Adipose tissue (tissue), 3 donors: Measurements from ENCODE around the gene BOD1. TPM values are rescaled to one million over a fixed set of nuclear protein-coding genes. Genes with fewer than 3 reads are reported as not detected.
"Not testable (repeated sequence)": the region's sequence is repeated elsewhere in the genome, so short reads cannot be mapped to it uniquely, and the experiment has no call there.

ENCODE experiments used
- H3K27ac ChIP-seq: one replicate; pipeline ENCODE4 v1.5.1; 2013; ENCODE audit warnings: low read depth, low read length
- WGBS, 3 donors: extraction: QIAGEN DNeasy Blood & Tissue Kit; methylation state at CpG; one replicate each; pipeline ENCODE4 v1.1.7; 2013; 5-methylcytosine and 5-hydroxymethylcytosine counted together
- polyA plus RNA-seq, 3 donors: library from polyadenylated mRNA; stranded (reverse); fragments of 200-250 nt; gene quantifications; one replicate each; pipeline ENCODE4 v1.2.3, GENCODE V29; 2013
- donor health status: healthy with polysubstance abuse.
- donor health status: Bipolar disorder and iron deficiency.
- donor health status: healthy.

Gene BOD1
- polyA plus RNA-seq, 3 donors: 31.2 to 45.4 (median 37.5) TPM

DNA sequence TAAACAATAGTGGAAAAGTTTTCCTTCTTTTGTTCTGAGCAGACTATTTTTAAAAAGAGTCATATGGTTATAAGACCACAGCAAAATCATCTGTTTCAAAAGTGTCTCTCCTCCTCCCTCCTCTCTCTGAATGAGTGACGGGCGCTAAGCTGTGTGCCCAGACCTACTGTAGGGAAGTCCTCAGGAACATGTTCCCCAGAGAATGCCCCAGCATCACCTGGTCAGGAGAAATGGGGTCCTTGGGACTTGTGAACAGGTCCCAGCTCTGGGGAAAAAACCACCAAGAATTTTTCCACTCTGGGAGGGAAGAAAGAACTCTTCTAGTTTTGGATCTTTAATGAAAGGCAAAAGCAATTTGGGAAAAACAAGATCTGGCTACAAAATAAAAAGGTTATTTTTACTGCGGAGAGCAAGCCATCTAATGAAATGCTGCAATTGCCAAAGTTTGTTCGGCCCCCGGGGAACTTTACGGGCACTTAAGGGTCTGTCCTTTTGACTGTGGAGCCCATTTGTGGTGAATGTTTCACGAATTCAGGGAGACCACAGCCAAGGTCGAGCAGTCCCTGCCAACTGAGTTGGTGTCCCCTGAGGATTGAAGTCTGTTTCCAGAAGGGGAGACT lies 25.9 kb downstream of the BOD1 start:
- 66 to 74% (median 70%) methylated on average over 8 of the region's 8 CpGs for WGBS, 3 donors
- no peak overlapping the region for H3K27ac ChIP-seq

DNA sequence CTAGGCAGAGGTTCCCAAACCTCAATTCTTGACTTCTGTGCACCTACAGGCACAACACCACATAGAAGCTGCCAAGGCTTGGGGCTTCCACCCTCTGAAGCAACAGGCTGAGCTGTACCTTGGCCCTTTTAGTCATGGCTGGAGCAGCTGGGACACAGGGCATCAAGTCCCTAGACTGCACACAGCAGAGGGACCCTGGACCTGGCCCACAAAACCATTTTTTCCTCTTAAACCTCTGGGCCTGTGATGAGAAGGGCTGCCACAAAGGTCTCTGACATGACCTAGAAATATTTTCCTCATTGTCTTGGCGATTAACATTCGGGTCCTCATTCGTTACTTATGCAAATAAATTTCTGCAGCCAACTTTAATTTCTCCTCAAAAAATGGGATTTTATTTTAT lies 30.3 kb downstream of the BOD1 start:
- H3K27ac ChIP-seq: not testable (repeated sequence)
- 95 to 99% (median 98%) methylated on average over 3 of the region's 3 CpGs for WGBS, 3 donors

DNA sequence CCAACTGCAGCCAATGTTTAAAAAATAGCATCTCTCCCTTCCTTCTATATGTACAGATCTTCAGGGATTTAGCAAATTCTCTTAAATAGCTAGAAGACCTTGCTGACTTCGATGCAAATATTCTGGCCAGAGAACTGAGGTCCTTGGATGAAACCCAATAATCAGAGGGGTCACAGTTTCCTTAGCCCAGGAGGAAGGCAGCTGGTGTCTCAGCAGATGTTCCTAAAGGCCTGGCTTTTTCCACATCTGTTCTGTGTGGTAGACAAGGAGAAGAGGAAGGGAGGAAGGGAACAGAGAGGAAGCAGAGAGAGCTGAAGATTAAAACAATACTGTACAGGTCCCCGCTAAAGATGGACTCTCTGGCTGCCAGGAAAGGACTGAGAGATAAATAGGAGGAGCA lies 33.1 kb downstream of the BOD1 start:
- 36 to 51% (median 38%) methylated on average over 2 of the region's 2 CpGs for WGBS, 3 donors
- H3K27ac ChIP-seq: no peak overlapping the region

DNA sequence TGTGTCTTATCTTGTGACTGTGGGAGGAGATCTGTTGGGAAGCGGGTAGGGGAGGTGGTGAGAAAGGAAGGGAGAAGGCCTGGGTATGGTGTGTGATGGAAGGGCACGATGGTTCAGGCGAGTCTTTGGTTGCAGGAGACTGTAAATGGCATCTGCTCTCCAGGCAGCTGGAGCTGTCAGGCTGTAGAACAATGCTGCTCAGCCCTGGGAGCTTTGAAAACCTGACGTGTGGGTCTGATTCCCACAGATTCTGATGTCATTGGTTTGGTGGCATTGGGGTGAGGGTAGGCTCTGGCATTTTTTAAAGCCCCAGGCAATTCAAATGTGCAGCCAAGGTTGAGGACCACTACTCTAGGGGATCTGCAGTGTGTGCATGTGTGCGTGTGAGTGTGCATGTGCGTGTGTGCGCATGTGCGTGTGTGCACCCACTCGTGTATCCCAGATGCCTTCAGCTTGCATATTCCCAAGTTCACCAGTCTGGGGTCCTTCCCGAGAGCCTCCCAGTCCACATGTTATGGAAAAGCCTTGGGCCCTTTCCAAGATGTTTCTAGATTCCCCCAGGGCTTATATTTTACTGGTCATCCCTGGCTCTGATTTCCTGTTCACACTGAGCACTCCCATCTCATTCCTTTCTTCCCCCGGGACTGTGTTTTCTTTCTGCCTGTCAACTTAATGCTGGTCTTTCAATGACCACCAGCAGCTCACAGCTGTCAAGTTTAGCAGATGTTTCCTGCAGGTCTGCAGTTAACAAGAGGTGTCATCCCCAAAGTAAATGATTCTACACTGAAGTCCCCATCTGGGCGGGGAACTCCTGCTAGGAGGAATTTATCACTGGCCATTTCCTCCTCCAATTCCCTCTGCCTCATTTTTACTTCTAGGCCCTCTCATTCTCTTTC lies 34.0 kb downstream of the BOD1 start:
- 59 to 73% (median 63%) methylated on average over 12 of the region's 12 CpGs for WGBS, 3 donors
- no peak overlapping the region for H3K27ac ChIP-seq

DNA sequence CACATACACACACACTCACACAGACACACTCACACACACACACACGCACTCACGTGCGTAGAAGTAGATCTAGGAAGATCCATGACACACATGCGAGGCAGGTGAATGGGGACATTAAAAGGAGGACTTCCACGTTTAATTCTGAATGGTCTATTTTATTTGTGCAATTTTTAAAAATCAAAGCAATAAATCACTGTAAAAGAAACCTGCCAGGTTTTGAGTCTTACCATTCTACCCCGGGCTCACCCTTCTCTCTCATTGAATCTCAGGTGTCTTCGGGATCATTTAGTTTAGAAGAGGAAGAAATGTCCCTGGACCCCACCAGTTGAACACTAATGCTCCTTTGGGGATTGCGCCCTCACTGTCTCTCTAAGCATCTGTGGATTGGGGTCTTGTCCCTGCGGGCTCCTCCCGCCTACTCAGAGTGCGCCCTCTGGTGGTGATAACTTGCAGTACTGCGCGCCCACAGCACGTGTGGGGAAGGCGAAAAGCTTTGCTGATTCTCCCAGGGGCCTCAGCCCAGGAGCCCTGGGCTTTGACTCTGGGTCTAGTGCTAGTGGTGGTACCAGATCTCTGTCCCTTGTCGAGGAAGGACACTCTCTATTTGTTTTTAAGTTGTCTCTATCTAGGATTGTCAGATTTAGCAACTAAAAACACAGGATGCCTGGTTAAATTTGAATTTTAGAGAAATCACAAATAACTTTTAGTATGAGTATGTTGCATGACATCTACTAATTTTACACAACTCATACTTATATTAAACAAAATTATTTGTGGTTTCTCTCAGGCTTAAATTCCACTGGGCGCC lies 34.8 kb downstream of the BOD1 start:
- no peak overlapping the region for H3K27ac ChIP-seq
- WGBS, 3 donors: 61 to 62% (median 62%) methylated on average over 17 of the region's 17 CpGs

DNA sequence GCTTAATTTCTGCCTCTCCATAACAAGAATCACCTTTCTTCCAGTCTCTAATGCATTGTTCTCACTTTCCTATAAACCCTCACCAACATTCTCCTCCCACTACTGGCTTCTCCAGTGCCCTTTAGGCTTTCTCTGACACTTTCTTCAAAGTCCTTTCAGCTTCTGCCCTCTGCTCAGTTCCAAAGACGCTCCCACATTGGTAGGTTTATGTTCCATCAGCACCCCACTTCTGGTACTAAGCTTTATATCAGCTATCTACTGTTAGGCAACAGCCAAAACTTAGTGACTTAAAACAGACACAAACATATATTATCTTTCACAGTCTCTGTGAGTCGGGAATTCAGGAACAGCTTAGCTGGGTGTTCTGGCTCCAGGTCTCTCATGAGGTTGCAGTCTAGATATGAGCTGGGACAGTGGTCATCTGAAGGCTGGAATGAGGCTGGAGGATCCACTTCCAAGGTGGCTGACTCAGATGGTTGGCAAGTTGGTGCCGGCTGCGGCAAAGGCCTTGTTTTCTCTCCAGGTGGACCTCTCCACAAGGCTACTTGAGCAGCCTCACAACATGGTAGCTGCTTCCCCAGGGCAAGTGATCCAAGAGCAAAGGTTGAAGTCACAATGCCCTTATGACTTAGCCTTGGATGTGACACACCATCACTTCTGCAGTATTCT lies 37.4 kb downstream of the BOD1 start:
- 85 to 93% (median 91%) methylated on average over 4 of the region's 4 CpGs for WGBS, 3 donors

DNA sequence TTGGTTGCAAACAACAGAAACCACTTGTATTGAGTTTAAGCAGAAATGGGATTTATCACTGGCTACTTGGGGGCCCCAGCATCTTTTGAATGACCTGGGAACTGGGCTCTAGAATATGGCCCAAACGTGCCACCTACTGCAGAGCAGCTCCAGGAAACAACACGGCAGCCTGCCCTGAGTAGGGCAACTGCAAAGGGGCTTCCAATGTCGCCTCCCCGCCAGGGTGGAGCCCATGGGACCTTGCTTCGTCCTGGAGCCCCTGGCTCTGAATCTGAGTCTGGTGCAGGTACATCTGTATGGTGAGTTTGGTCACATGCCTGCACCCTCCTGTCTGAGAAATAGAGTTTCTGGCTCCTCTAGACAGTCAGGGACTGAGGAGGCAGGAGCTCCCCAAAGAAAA lies 38.6 kb downstream of the BOD1 start:
- H3K27ac ChIP-seq: no peak overlapping the region
- 83 to 89% (median 85%) methylated on average over 5 of the region's 5 CpGs for WGBS, 3 donors

More for the DNA sequence above, 37.4 kb downstream of the BOD1 start:
- no peak overlapping the region for H3K27ac ChIP-seq

DNA sequence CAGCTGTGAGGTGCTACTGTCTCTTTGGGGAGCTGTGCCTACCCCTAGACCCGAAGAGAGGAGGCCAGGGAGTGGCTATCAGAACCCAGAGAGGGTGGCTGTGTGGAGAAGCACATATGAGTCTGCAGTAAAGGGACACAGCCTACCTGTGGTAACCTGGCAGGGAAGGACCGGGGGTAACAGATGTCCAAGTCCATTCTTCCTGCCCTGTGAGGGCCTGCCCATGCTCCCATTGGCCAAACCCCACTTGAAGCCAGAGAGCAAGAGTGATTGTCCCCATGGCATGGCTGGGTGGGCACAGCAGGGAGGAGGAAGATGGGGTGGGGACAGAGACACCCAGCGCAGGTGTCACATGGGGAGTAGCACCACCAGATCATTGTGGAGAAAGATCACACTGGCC lies 39.3 kb downstream of the BOD1 start:
- no peak overlapping the region for H3K27ac ChIP-seq
- WGBS, 3 donors: 79 to 88% (median 87%) methylated on average over 3 of the region's 3 CpGs

DNA sequence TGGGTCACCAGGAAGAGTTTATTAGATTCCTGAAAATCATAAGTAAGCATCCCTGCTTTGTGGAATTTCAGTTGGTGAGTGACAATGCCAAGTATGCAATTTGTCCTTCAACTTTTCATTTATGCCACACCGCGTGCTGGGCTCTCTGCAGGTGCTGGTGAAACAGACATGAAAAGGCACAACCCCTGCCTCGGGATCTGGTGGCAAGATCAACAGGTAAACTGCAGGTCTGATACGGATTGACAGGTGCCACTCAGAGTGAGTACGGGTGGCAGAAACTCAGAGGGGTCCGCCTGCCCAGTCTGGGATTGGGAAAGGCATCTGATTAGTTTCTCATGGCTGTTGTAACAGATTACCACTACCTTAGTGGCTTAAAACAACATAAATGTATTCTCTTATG lies 40.5 kb downstream of the BOD1 start:
- 70 to 87% (median 83%) methylated on average over 6 of the region's 6 CpGs for WGBS, 3 donors
- H3K27ac ChIP-seq: no peak overlapping the region

DNA sequence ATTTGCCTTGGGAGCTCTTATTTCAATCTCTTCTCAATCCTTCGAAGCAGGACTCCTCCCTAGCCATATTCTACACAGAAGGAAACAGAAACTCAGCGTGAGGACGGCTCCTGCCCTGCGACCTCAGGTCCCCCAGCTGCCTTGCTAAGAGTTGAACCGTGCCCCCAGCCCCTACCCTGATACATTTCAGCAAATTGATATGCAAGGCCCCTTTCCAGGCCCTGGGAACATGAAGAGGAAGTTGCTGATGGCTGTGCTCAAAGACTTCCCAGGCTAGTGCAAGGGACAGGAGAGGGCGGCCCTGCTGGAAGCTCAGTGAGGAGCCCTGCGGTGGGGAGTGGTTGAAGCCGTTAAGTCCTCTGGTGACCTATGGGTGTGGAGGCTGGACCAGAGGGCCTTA lies 41.5 kb downstream of the BOD1 start:
- WGBS, 3 donors: 59 to 73% (median 72%) methylated on average over 8 of the region's 8 CpGs
- H3K27ac ChIP-seq: no peak overlapping the region

DNA sequence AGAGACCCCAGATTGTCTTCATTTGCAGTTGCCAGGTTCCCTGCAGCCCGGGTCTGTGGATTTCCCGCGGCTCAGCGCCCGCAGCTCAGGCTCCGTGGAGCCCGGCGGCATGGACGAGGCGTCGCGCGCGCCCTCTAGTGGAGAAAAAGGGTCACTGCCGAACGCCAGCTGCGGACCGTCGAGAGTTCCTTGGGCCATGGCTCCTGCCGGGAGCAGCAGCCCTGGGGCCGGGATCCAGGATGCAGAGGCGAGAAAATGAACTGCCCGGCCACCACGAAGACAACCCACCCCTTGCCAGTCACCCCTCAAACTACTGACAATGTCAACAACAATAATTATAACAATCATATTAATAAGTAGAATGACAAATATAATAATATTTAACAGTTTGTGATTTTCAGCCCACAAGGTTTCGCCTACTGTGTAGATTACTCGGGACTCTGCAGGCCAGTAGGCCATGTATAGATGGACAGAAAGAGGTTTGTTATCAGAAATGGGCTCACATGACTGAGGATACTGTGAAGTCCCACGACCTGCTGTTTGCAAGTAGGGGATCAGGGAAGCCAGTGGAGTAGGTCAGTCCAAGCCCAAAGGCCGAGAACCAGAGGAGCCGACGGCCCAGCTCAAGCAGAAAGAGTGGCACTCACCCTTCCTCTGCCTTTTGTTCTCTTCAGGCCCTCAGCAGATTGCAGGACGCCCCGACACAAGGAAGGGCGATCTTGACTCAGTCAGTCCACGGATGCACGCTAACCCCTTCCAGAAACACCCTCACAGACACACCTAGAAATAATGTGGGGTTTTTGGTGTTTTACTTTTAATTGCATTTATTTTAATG lies 43.1 kb downstream of the BOD1 start:
- WGBS, 3 donors: 28 to 29% (median 29%) methylated on average over 35 of the region's 35 CpGs

DNA sequence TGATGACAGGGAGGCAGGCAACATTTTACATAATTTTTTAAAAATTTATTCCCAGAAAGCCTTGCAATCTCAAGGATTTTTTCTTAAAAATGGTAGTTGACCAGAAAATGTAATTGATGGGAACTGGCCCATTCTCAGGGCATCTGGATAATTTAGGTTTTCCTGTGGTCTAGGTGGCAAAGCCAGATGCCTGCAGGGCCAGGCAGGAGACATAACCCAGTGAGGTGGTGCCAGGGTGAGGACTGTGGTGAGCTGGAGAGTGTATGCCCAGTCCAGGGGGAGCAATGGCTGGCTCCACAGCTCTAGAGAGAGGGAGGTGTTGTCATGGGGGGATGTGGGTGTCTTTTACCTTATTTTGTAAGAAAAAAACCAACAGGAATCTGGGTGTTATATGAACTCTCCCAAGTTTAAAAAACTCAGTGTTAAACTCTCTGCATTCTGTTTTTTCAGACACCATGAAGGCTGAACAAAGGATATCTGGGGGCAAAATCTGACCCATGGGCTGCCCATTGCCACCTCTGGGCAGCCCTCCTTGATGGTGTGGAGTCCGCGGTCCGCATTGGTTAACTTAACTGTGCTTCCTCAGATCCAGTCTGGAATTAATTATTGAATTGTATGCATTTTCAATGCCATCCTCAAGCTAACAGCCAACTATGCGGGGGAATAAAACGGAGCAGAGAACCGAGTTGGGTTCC lies 43.9 kb downstream of the BOD1 start:
- no peak overlapping the region for H3K27ac ChIP-seq
- 20 to 29% (median 26%) methylated on average over 6 of the region's 6 CpGs for WGBS, 3 donors

More for the DNA sequence above, 43.1 kb downstream of the BOD1 start:
- H3K27ac ChIP-seq: no peak overlapping the region

DNA sequence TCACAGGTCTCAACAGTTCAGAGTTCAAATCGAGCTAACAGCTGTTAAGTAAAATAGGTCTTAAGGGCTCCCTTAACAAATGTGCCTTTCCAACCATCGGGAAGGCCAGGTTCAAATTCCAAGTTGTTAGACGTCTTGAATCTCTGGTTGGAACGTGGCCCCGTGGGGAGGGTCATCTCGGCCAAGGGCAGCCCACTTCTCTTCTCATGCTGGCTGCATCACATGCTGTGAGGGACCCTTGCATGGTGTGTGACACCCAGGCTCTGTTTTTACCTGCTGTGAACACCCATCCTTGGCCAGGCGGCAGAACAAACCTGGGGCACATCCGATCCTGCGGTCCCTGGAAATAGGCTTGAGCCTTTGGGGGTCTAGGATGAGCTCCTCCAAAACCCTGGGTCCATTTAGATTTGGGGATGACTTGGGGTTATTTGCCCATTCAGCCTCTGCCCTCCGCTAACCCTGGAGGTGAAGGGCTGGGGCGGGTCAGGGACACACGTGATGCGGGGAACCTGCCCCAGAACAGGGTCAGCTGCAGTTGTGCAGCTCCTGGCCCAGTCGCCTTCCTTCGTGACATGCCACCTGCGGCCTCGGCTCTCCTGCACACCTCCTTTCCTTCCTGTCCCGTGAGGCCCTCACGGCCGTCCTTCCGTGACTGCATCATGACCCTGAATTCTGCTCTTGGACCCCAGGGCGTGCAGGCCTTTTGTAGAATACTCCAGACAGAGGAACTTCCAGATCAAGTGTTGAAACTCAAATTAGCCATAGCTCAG lies 45.9 kb downstream of the BOD1 start:
- 86 to 90% (median 88%) methylated on average over 22 of the region's 22 CpGs for WGBS, 3 donors

DNA sequence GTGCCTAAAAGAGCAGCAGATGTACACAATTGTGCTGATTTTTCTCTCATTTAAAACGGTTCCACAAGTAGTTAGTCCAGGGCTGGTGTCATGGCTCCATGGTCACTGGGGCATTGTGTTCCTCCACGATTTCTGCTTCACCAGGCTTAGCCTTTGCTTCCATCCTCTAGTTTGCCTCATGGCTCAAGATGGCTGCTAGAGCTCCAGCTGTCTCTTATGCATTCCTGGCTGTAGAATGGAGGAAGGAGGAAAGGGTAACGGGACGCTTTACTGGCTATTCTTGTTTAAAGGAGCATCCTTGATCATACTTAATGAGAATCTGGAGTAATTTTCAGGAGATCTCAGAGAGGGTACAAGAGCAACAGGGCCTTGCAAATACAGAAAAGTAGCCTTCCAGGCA lies 47.7 kb downstream of the BOD1 start:
- 79 to 90% (median 87%) methylated on average over 4 of the region's 4 CpGs for WGBS, 3 donors
- H3K27ac ChIP-seq: no peak overlapping the region

More for the DNA sequence above, 45.9 kb downstream of the BOD1 start:
- no peak overlapping the region for H3K27ac ChIP-seq

DNA sequence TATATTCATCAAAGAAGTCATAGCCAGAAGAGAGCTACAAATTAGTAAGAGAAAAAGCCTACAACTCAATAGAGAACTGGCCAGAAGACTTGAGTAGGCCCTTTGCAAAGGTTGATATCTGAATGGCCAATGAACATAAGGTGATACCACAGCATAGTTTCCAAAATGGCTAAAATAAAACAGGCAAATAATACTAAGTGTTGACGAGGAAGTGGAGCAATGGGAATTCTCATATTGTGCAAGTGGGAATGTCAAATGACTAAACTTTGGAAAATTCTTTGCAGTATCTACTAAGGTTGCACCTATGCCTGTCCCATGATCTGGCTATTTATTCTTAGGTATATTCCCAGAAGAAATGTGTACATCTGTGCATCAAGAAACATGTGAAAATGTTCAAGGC lies 48.3 kb downstream of the BOD1 start:
- 92 to 100% (median 95%) methylated on average over 1 of the region's 1 CpG for WGBS, 3 donors

DNA sequence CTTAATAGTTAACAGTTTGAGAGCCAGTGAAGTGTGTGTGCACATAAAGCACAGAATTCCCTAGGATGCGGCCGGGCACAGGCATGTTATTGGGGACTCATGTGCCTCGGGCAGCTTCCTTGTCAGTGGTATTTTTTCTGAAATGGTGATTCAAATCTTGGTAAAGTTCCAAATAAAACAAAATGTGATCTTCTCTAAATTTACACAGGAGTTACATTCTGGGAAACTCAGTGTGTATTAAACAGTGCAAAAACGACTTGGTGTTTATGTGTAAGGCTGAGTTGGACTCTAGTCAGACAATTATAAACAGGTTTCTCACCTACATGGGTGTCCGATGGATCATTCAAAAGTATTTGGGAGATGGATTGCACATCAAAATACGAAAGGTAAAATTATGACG lies 48.9 kb downstream of the BOD1 start:
- 67 to 68% (median 67%) methylated on average over 7 of the region's 7 CpGs for WGBS, 3 donors

More for the DNA sequence above, 48.3 kb downstream of the BOD1 start:
- no peak overlapping the region for H3K27ac ChIP-seq

More for the DNA sequence above, 48.9 kb downstream of the BOD1 start:
- no peak overlapping the region for H3K27ac ChIP-seq
